Kidney epithelial cell (primary cell): ENCODE data around the gene TSSC4. TPM values are rescaled to one million over a fixed set of nuclear protein-coding genes. Genes with fewer than 3 reads are reported as not detected.

ENCODE experiments used
- DNase-seq: peaks from one replicate; pipeline ENCODE4 v3.0.0-alpha.2; 2010; ENCODE audit warnings: low read depth
- H3K27me3 ChIP-seq: 2 replicates; pipeline ENCODE4 v1.6.0; 2011; ENCODE audit warnings: low read length; ENCODE audit not compliant: control insufficient read depth, insufficient read depth
- H3K36me3 ChIP-seq: 2 replicates; pipeline ENCODE4 v1.5.1; 2011; ENCODE audit warnings: low read length; ENCODE audit not compliant: control insufficient read depth, insufficient read depth
- H3K4me3 ChIP-seq: 2 replicates; pipeline ENCODE4 v1.5.1; 2011; ENCODE audit warnings: low read depth, mild to moderate bottlenecking, control low read depth, low read length
- CTCF ChIP-seq: IDR thresholded peaks from 2 replicates; pipeline ENCODE4 v1.5.1; 2011; ENCODE audit warnings: mild to moderate bottlenecking, moderate library complexity, low read length, control low read depth, inconsistent platforms; ENCODE audit not compliant: insufficient read depth, poor library complexity, severe bottlenecking
- total RNA-seq: library from RNA; depleted of rRNA; stranded (reverse); fragments of >200 nt; gene quantifications from 2 replicates; pipeline ENCODE4 v1.2.3, GENCODE V29; 2015

TSSC4 gene
- total RNA-seq, 1 donor from 2014 or later = 62.0 TPM

GRCh38 chr11:2378527-2379210, 21.9 kb upstream of the TSSC4 start:
- no peaks in the 10 kb centered on the region for H3K27me3 ChIP-seq
- TF ChIP-seq CTCF = no peak

GRCh38 chr11:2379466-2380174, 20.9 kb upstream of the TSSC4 start:
- no peak overlapping the region for H3K4me3 ChIP-seq
- no peak for TF ChIP-seq CTCF
- no peak for DNase-seq
- H3K36me3 ChIP-seq = no peaks in the 10 kb centered on the region
- H3K27me3 ChIP-seq = no peaks in the 10 kb centered on the region

More at GRCh38 chr11:2378527-2379210, 21.9 kb upstream of the TSSC4 start:
- DNase-seq = no peak
- Histone ChIP-seq H3K4me3 (peak overlapping the region; percentile 92), H3K36me3 (no peaks in the 10 kb centered on the region)

- DNase-seq = no peak
- Histone ChIP-seq H3K36me3 (no peaks in the 10 kb centered on the region), H3K27me3 (no peaks in the 10 kb centered on the region), H3K4me3 (no peak overlapping the region)
- no peak for TF ChIP-seq CTCF
Observed at GRCh38 chr11:2380396-2380795, 20.2 kb upstream of the TSSC4 start.

- H3K4me3 ChIP-seq = no peak overlapping the region
- no peaks in the 10 kb centered on the region for H3K27me3 ChIP-seq
- DNase-seq = no peak
- TF ChIP-seq CTCF = no peak
- H3K36me3 ChIP-seq = no peaks in the 10 kb centered on the region
Observed at GRCh38 chr11:2380807-2381350, 19.7 kb upstream of the TSSC4 start.

- no peak for DNase-seq
- Histone ChIP-seq H3K36me3 (no peaks in the 10 kb centered on the region), H3K27me3 (no peaks in the 10 kb centered on the region), H3K4me3 (no peak overlapping the region)
- TF ChIP-seq CTCF = no peak
Observed at GRCh38 chr11:2381494-2382128, 18.9 kb upstream of the TSSC4 start.
